Sigmoid colon (tissue), 7 donors: ENCODE data around the gene ARHGAP33. TPM values are rescaled to one million over a fixed set of nuclear protein-coding genes. Genes with fewer than 3 reads are reported as not detected.
"Not testable (repeated sequence)": the region's sequence is repeated elsewhere in the genome, so short reads cannot be mapped to it uniquely, and the experiment has no call there.

Experiments used
- DNase-seq: peaks from one replicate; pipeline ENCODE4 v3.0.0-alpha.2; 2019
- H3K27ac ChIP-seq, 4 donors: fragments of 200-600 bp; sonication (generic); one replicate each; pipeline ENCODE4 v1.5.1; 2016 to 2019; ENCODE audit warnings: mild to moderate bottlenecking in 1 of 4
- H3K27me3 ChIP-seq, 3 donors: fragments of 200-600 bp; sonication (generic); one replicate each; pipeline ENCODE4 v1.5.1; 2019; ENCODE audit warnings: mild to moderate bottlenecking in 1 of 3
- H3K36me3 ChIP-seq, 4 donors: fragments of 200-600 bp; sonication (generic); one replicate each; pipeline ENCODE4 v1.5.1; 2016 to 2019
- H3K4me1 ChIP-seq, 4 donors: fragments of 200-600 bp; sonication (generic); one replicate each; pipeline ENCODE4 v1.5.1; 2017 to 2019
- H3K4me3 ChIP-seq, 4 donors: fragments of 200-600 bp; sonication (generic); one replicate each; pipeline ENCODE4 v1.5.1; 2017 to 2019; ENCODE audit warnings: mild to moderate bottlenecking in 2 of 4, moderate library complexity in 1 of 4
- H3K9me3 ChIP-seq, 4 donors: fragments of 200-600 bp in 3 of 4; sonication (generic) in 3 of 4; one replicate each; pipeline versions ENCODE4 v1.5.1 to v1.6.1; 2013 to 2019
- CTCF ChIP-seq, 4 experiments: fragments of 450-650 bp in 3 of 4; fragments of 200-600 bp in 1 of 4; IDR thresholded peaks; one replicate each; pipeline ENCODE4 v1.5.1; 2016 to 2019; ENCODE audit warnings: antibody characterized with exemption in 4 of 4, mild to moderate bottlenecking in 3 of 4, moderate library complexity in 2 of 4
- EP300 ChIP-seq, 4 donors: sonication (generic); formaldehyde crosslinking; IDR thresholded peaks; one replicate each; pipeline ENCODE4 v1.6.1; 2017; ENCODE audit warnings: antibody characterized with exemption in 4 of 4
- POLR2A ChIP-seq, 2 donors: fragments of 450-650 bp; IDR thresholded peaks; one replicate each; pipeline ENCODE4 v1.6.1; 2016; ENCODE audit warnings: antibody characterized with exemption in 2 of 2, mild to moderate bottlenecking in 2 of 2, moderate library complexity in 2 of 2
- POLR2AphosphoS5 ChIP-seq, 4 donors: sonication (generic); formaldehyde crosslinking; IDR thresholded peaks; one replicate each; pipeline ENCODE4 v1.6.1; 2017; ENCODE audit warnings: antibody characterized with exemption in 4 of 4
- WGBS, 2 donors: extraction: QIAGEN DNeasy Blood & Tissue Kit; methylation state at CpG; one replicate each; pipeline ENCODE4 v1.1.7; 2013; 5-methylcytosine and 5-hydroxymethylcytosine counted together
- intact Hi-C: fragments of 100-400 bp; cut with DNase I; formaldehyde crosslinking; loops from one replicate; pipeline ENCODE4 v1.15.1; 2023
- polyA plus RNA-seq, 3 donors: library from polyadenylated mRNA; stranded (reverse); fragments of 200-250 nt; gene quantifications; one replicate each; pipeline ENCODE4 v1.2.3, GENCODE V29; 2013
- total RNA-seq, 4 donors: library from RNA; depleted of rRNA; stranded (reverse); fragments of >200 nt; gene quantifications; one replicate each; pipeline ENCODE4 v1.1.0, GENCODE V29; 2016
- donor health status: healthy with polysubstance abuse.
- donor health status: Bipolar disorder and iron deficiency.
- donor health status: healthy.

Gene ARHGAP33
- total and polyA plus RNA-seq, 7 donors: 0.60 to 11.9 (median 6.1) TPM

GRCh38 chr19:35830986-35831385, 55.6 kb downstream of the ARHGAP33 start:
- H3K36me3 ChIP-seq: no peaks in the 10 kb centered on the region
- WGBS, 2 donors: 74 to 81% methylated on average over 18 of the region's 18 CpGs
- peaks cover 0 to 53% (median 0%) of the 10 kb centered on the region in 3 donors for H3K27me3 ChIP-seq
- DNase-seq: no peak
- no peaks in the 10 kb centered on the region for H3K4me1 ChIP-seq
- H3K9me3 ChIP-seq: no peaks in the 10 kb centered on the region
- no peak overlapping the region for H3K4me3 ChIP-seq
- intact Hi-C loops: no loop called here
- TF ChIP-seq POLR2A (IDR thresholded peaks at IDR 0.05): no peak
- no peak for TF ChIP-seq CTCF (IDR thresholded peaks at IDR 0.05)
- no peak for TF ChIP-seq POLR2AphosphoS5 (IDR thresholded peaks at IDR 0.05)
- H3K27ac ChIP-seq: no peak overlapping the region

- Histone ChIP-seq H3K4me1 (no peaks in the 10 kb centered on the region), H3K27ac (no peak overlapping the region), H3K9me3 (no peaks in the 10 kb centered on the region), H3K4me3 (no peak overlapping the region), H3K27me3 (peaks cover 0 to 49% (median 0%) of the 10 kb centered on the region in 3 donors), H3K36me3 (no peaks in the 10 kb centered on the region)
- DNase-seq: no peak
- intact Hi-C loops: no loop called here
- 53 to 75% methylated on average over 4 of the region's 4 CpGs for WGBS, 2 donors
- TF ChIP-seq POLR2AphosphoS5 (IDR thresholded peaks at IDR 0.05) (no peak), POLR2A (IDR thresholded peaks at IDR 0.05) (no peak), EP300 (IDR thresholded peaks at IDR 0.05) (no peak), CTCF (IDR thresholded peaks at IDR 0.05) (no peak)
Observed at GRCh38 chr19:35832054-35832453, 56.7 kb downstream of the ARHGAP33 start.

GRCh38 chr19:35833972-35834371, 58.6 kb downstream of the ARHGAP33 start:
- Histone ChIP-seq H3K4me3 (no peak overlapping the region), H3K4me1 (no peaks in the 10 kb centered on the region), H3K36me3 (no peaks in the 10 kb centered on the region), H3K9me3 (peaks cover 0 to 6% (median under 1%) of the 10 kb centered on the region in 4 donors), H3K27me3 (peaks cover 0 to 49% (median 0%) of the 10 kb centered on the region in 3 donors), H3K27ac (no peak overlapping the region)
- no peak for DNase-seq
- TF ChIP-seq POLR2AphosphoS5 (IDR thresholded peaks at IDR 0.05) (no peak), EP300 (IDR thresholded peaks at IDR 0.05) (no peak), POLR2A (IDR thresholded peaks at IDR 0.05) (no peak), CTCF (IDR thresholded peaks at IDR 0.05) (no peak)
- intact Hi-C loops: no loop called here
- 53 to 67% methylated on average over 7 of the region's 7 CpGs for WGBS, 2 donors

- H3K27ac ChIP-seq, H3K36me3 ChIP-seq, DNase-seq, intact Hi-C loops, H3K4me3 ChIP-seq, H3K9me3 ChIP-seq, H3K4me1 ChIP-seq: not testable (repeated sequence)
- 40 to 61% methylated on average over 11 of the region's 11 CpGs for WGBS, 2 donors
- H3K27me3 ChIP-seq: peaks cover 0 to 34% (median 0%) of the 10 kb centered on the region in 3 donors
Observed at GRCh38 chr19:35836096-35836495, 60.7 kb downstream of the ARHGAP33 start.

Other genes starting within 250 kb of the ARHGAP33 start
- not detected for gene SBSN, start 247.3 kb upstream of the ARHGAP33 start, total RNA-seq
- gene SBSN, start 247.3 kb upstream of the ARHGAP33 start, polyA plus RNA-seq: 1 to 10 TPM in 1 of 3 donors, under 1 TPM in 1, not detected in 1; 0.17 to 1.2 TPM
- not detected for gene GAPDHS, start 242.1 kb upstream of the ARHGAP33 start, total RNA-seq
- not detected for gene GAPDHS, start 242.1 kb upstream of the ARHGAP33 start, polyA plus RNA-seq
- 10 to 100 TPM; 60.1 to 72.5 (median 69.3) TPM for gene TMEM147, start 229.9 kb upstream of the ARHGAP33 start, total RNA-seq
- gene TMEM147, start 229.9 kb upstream of the ARHGAP33 start, polyA plus RNA-seq: 100 to 1,000 TPM in 1 of 3 donors, 10 to 100 TPM in 2; 24.5 to 123 (median 46.2) TPM
- gene ATP4A, start 211.9 kb upstream of the ARHGAP33 start, total RNA-seq: not detected
- gene ATP4A, start 211.9 kb upstream of the ARHGAP33 start, polyA plus RNA-seq: under 1 TPM in 1 of 3 donors, not detected in 2; 0.10 TPM
- gene PMIS2, start 189.4 kb upstream of the ARHGAP33 start, total RNA-seq: not detected
- not detected for gene PMIS2, start 189.4 kb upstream of the ARHGAP33 start, polyA plus RNA-seq
- 1 to 10 TPM; 4.6 to 9.6 (median 6.1) TPM for gene HAUS5, start 162.8 kb upstream of the ARHGAP33 start, total RNA-seq
- gene HAUS5, start 162.8 kb upstream of the ARHGAP33 start, polyA plus RNA-seq: 10 to 100 TPM in 1 of 3 donors, 1 to 10 TPM in 2; 1.2 to 14.8 (median 1.6) TPM
- gene RBM42, start 146.5 kb upstream of the ARHGAP33 start, total RNA-seq: 10 to 100 TPM; 43.5 to 61.2 (median 53.2) TPM
- gene RBM42, start 146.5 kb upstream of the ARHGAP33 start, polyA plus RNA-seq: 10 to 100 TPM; 51.3 to 78.3 (median 55.9) TPM
- 1 to 10 TPM in 2 of 4 donors, under 1 TPM in 1, not detected in 1; 0.55 to 2.3 (median 1.1) TPM for gene ETV2, start 133.8 kb upstream of the ARHGAP33 start, total RNA-seq
- 1 to 10 TPM; 2.0 to 5.4 (median 4.9) TPM for gene ETV2, start 133.8 kb upstream of the ARHGAP33 start, polyA plus RNA-seq
- 100 to 1,000 TPM; 593 to 780 (median 696) TPM for gene COX6B1, start 127.2 kb upstream of the ARHGAP33 start, total RNA-seq
- gene COX6B1, start 127.2 kb upstream of the ARHGAP33 start, polyA plus RNA-seq: 1,000 to 10,000 TPM; 1,177 to 1,718 (median 1,686) TPM
- gene UPK1A, start 109.0 kb upstream of the ARHGAP33 start, total RNA-seq: under 1 TPM in 1 of 4 donors, not detected in 3; 0.55 TPM
- not detected for gene UPK1A, start 109.0 kb upstream of the ARHGAP33 start, polyA plus RNA-seq
- not detected for gene ZBTB32, start 71.0 kb upstream of the ARHGAP33 start, total RNA-seq
- 1 to 10 TPM in 1 of 3 donors, not detected in 2; 3.1 TPM for gene ZBTB32, start 71.0 kb upstream of the ARHGAP33 start, polyA plus RNA-seq
- 10 to 100 TPM in 3 of 4 donors, 1 to 10 TPM in 1; 6.4 to 27.3 (median 15.3) TPM for gene KMT2B, start 57.6 kb upstream of the ARHGAP33 start, total RNA-seq
- gene KMT2B, start 57.6 kb upstream of the ARHGAP33 start, polyA plus RNA-seq: 10 to 100 TPM in 2 of 3 donors, 1 to 10 TPM in 1; 7.4 to 32.2 (median 12.0) TPM
- gene IGFLR1, start 33.1 kb upstream of the ARHGAP33 start, total RNA-seq: 10 to 100 TPM in 2 of 4 donors, 1 to 10 TPM in 2; 2.5 to 12.2 (median 8.6) TPM
- gene IGFLR1, start 33.1 kb upstream of the ARHGAP33 start, polyA plus RNA-seq: 10 to 100 TPM in 1 of 3 donors, 1 to 10 TPM in 2; 3.7 to 25.0 (median 9.0) TPM
- 10 to 100 TPM; 16.3 to 53.5 (median 27.9) TPM for gene U2AF1L4, start 30.1 kb upstream of the ARHGAP33 start, total RNA-seq
- gene U2AF1L4, start 30.1 kb upstream of the ARHGAP33 start, polyA plus RNA-seq: 10 to 100 TPM; 12.7 to 23.4 (median 16.0) TPM
- gene PSENEN, start 29.9 kb upstream of the ARHGAP33 start, total RNA-seq: 10 to 100 TPM; 27.8 to 44.9 (median 36.6) TPM
- gene PSENEN, start 29.9 kb upstream of the ARHGAP33 start, polyA plus RNA-seq: 10 to 100 TPM; 48.0 to 72.3 (median 59.4) TPM
- 10 to 100 TPM; 12.5 to 19.1 (median 15.9) TPM for gene LIN37, start 27.0 kb upstream of the ARHGAP33 start, total RNA-seq
- 10 to 100 TPM in 2 of 3 donors, 1 to 10 TPM in 1; 8.4 to 13.6 (median 11.3) TPM for gene LIN37, start 27.0 kb upstream of the ARHGAP33 start, polyA plus RNA-seq
- 100 to 1,000 TPM in 3 of 4 donors, 10 to 100 TPM in 1; 59.4 to 275 (median 154) TPM for gene HSPB6, start 18.5 kb upstream of the ARHGAP33 start, total RNA-seq
- gene HSPB6, start 18.5 kb upstream of the ARHGAP33 start, polyA plus RNA-seq: 10 to 100 TPM in 2 of 3 donors, 1 to 10 TPM in 1; 4.4 to 36.6 (median 35.9) TPM
- gene PROSER3, start 17.4 kb upstream of the ARHGAP33 start, total RNA-seq: 1 to 10 TPM; 2.9 to 6.1 (median 5.2) TPM
- 10 to 100 TPM in 1 of 3 donors, 1 to 10 TPM in 2; 2.4 to 16.5 (median 3.5) TPM for gene PROSER3, start 17.4 kb upstream of the ARHGAP33 start, polyA plus RNA-seq
- not detected for gene PRODH2, start 37.3 kb downstream of the ARHGAP33 start, total RNA-seq
- gene PRODH2, start 37.3 kb downstream of the ARHGAP33 start, polyA plus RNA-seq: not detected
- gene NPHS1, start 76.9 kb downstream of the ARHGAP33 start, total RNA-seq: not detected
- under 1 TPM in 2 of 3 donors, not detected in 1; under 0.01 to 0.35 TPM for gene NPHS1, start 76.9 kb downstream of the ARHGAP33 start, polyA plus RNA-seq
- under 1 TPM in 1 of 4 donors, not detected in 3; 0.16 TPM for gene KIRREL2, start 81.3 kb downstream of the ARHGAP33 start, total RNA-seq
- under 1 TPM in 2 of 3 donors, not detected in 1; under 0.01 to 0.34 TPM for gene KIRREL2, start 81.3 kb downstream of the ARHGAP33 start, polyA plus RNA-seq
- gene APLP1, start 93.0 kb downstream of the ARHGAP33 start, total RNA-seq: 10 to 100 TPM in 1 of 4 donors, 1 to 10 TPM in 3; 3.6 to 11.3 (median 7.0) TPM
- gene APLP1, start 93.0 kb downstream of the ARHGAP33 start, polyA plus RNA-seq: 1 to 10 TPM in 1 of 3 donors, not detected in 2; 4.4 TPM
- gene NFKBID, start 125.0 kb downstream of the ARHGAP33 start, total RNA-seq: 1 to 10 TPM; 2.5 to 7.8 (median 6.6) TPM
- gene NFKBID, start 125.0 kb downstream of the ARHGAP33 start, polyA plus RNA-seq: 1 to 10 TPM; 1.2 to 9.6 (median 4.4) TPM
- gene HCST, start 127.0 kb downstream of the ARHGAP33 start, total RNA-seq: 1 to 10 TPM in 3 of 4 donors, not detected in 1; 3.5 to 5.8 (median 3.9) TPM
- gene HCST, start 127.0 kb downstream of the ARHGAP33 start, polyA plus RNA-seq: 10 to 100 TPM in 2 of 3 donors, 1 to 10 TPM in 1; 2.4 to 36.1 (median 13.9) TPM
- 100 to 1,000 TPM in 3 of 4 donors, 10 to 100 TPM in 1; 71.5 to 172 (median 126) TPM for gene TYROBP, start 132.7 kb downstream of the ARHGAP33 start, total RNA-seq
- gene TYROBP, start 132.7 kb downstream of the ARHGAP33 start, polyA plus RNA-seq: 100 to 1,000 TPM in 2 of 3 donors, 10 to 100 TPM in 1; 95.8 to 211 (median 125) TPM
- gene LRFN3, start 160.8 kb downstream of the ARHGAP33 start, total RNA-seq: 1 to 10 TPM; 4.6 to 7.2 (median 6.6) TPM
- 1 to 10 TPM; 5.3 to 9.7 (median 6.0) TPM for gene LRFN3, start 160.8 kb downstream of the ARHGAP33 start, polyA plus RNA-seq
- 100 to 1,000 TPM in 1 of 4 donors, 10 to 100 TPM in 3; 56.2 to 135 (median 68.9) TPM for gene SDHAF1, start 219.6 kb downstream of the ARHGAP33 start, total RNA-seq
- 10 to 100 TPM; 19.2 to 28.2 (median 24.0) TPM for gene SDHAF1, start 219.6 kb downstream of the ARHGAP33 start, polyA plus RNA-seq
- gene SYNE4, start 233.2 kb downstream of the ARHGAP33 start, total RNA-seq: under 1 TPM; 0.28 to 0.82 (median 0.76) TPM
- 1 to 10 TPM; 3.9 to 7.8 (median 6.0) TPM for gene SYNE4, start 233.2 kb downstream of the ARHGAP33 start, polyA plus RNA-seq
- 10 to 100 TPM; 19.9 to 31.7 (median 26.6) TPM for gene ALKBH6, start 238.6 kb downstream of the ARHGAP33 start, total RNA-seq
- 10 to 100 TPM; 12.0 to 24.4 (median 12.5) TPM for gene ALKBH6, start 238.6 kb downstream of the ARHGAP33 start, polyA plus RNA-seq